Coronary artery (tissue), 2 donors: Measurements from ENCODE around the gene ATP2A3.

Source experiments
- DNase-seq: peaks from one replicate; pipeline ENCODE4 v3.0.0-alpha.2; 2017; ENCODE audit warnings: low spot score
- H3K27ac ChIP-seq, 2 donors: fragments of 200-600 bp; sonication (generic); one replicate each; pipeline ENCODE4 v1.5.1; 2016 to 2019
- H3K4me3 ChIP-seq: fragments of 200-600 bp; sonication (generic); 2 replicates; pipeline ENCODE4 v1.5.1; 2016; ENCODE audit warnings: mild to moderate bottlenecking, moderate library complexity
- CTCF ChIP-seq: fragments of 200-600 bp; sonication (generic); IDR thresholded peaks from one replicate; pipeline ENCODE4 v1.5.1; 2019; ENCODE audit warnings: antibody characterized with exemption

ATP2A3 gene

DNA sequence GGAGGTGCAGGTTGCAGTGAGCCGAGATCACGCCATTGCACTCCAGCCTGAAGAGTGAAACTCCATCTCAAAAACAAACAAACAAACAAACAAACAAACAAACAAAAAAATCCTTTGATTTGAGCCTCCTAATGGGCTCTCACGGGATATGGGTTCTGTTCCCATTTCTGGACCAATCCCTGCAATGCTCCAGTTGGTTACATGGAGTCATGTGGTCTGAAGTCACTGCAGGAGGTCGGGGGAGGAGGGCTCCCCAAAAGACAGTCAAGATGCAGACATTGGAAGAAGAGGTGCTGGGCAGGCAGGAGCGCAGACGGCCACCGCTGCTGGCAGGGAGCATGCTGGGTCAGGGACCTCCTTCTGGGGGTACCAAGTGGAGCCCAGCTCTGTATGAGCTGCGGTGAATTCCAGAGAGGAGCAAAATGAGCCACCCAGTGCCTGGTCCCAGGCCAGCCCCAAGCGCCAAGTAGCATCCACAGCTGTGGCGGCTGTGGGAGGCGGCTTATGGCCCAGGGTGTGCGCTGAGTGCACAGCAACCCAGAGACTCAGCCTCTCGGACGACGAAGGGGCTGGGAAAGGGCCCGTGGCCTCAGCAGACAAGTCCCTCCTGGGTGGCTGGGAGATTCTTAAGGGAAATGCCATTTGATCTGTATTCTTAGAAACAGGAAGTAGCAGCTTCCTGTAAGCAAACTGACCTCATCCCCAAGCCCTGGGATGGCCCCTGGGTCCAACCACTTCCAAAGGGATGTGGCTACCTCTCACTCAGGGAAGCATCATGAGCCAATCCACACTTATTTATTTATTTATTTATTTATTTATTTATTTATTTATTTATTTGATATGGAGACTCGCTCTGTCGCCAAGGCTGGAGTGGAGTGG, 19.6 kb upstream of the ATP2A3 start:
- no peak for TF ChIP-seq CTCF
- no peak overlapping the region for H3K27ac ChIP-seq
- peak; percentile 54 for DNase-seq
- H3K4me3 ChIP-seq: no peak overlapping the region

GRCh38 chr17:3982541-3983017, 18.3 kb upstream of the ATP2A3 start:
- Histone ChIP-seq H3K27ac (no peak overlapping the region), H3K4me3 (no peak overlapping the region)
- no peak for TF ChIP-seq CTCF
- peak; percentile 55 for DNase-seq

GRCh38 chr17:3982113-3982512, 17.9 kb upstream of the ATP2A3 start:
- peak; percentile 36 for DNase-seq
- H3K4me3 ChIP-seq: no peak overlapping the region
- no peak overlapping the region for H3K27ac ChIP-seq
- no peak for TF ChIP-seq CTCF

GRCh38 chr17:3981455-3981854, 17.2 kb upstream of the ATP2A3 start:
- Histone ChIP-seq H3K4me3 (no peak overlapping the region), H3K27ac (no peak overlapping the region)
- peak; percentile 58 for DNase-seq
- no peak for TF ChIP-seq CTCF

DNA sequence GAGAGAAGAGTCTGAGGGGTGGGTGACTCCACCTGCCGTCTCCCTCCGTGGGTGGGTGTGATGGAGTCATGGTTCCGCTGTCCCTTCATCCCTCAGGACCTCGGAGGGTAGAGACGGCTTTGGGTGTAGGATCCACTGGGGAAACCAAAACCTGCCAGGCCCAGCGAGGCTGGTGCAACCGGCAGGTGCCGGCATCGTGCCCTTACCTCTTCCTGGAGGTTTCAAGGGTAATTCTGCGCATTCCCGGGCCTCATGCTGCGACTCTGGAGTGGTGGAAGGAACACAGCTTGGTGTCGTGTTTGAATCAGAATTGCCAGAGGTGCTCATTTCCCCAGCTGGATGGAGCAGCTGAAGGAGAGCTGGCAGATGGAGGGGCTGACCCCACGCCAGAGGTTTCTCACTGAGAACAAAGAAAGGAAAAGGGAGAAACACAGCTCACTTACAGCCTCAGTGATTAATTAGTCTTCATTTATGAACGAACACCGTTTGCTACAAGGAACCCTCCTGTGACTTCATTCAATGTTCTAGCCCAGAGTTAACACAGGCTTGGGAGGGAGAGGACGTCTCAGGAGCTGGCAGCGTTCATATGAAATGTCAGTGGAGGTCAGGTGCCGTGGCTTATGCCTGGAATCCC, 16.3 kb upstream of the ATP2A3 start:
- H3K27ac ChIP-seq: no peak overlapping the region
- DNase-seq: peak; percentile 41
- TF ChIP-seq CTCF: no peak
- no peak overlapping the region for H3K4me3 ChIP-seq

- DNase-seq: peak; percentile 31
- no peak overlapping the region for H3K4me3 ChIP-seq
- TF ChIP-seq CTCF: no peak
- no peak overlapping the region for H3K27ac ChIP-seq
Measured at GRCh38 chr17:3979290-3979611, 15.0 kb upstream of the ATP2A3 start.
